ENCODE measurements around the gene PLAC9.
"Not testable (repeated sequence)": the region's sequence is repeated elsewhere in the genome, so short reads cannot be mapped to it uniquely, and the experiment has no call there.

The PLAC9 gene

GRCh38 chr10:80141696-80142460, 9.3 kb downstream of the PLAC9 start:
- no peaks in the 10 kb centered on the region for H3K9me3 ChIP-seq (ENCODE audit: control insufficient read depth, low read depth, low read length)
- H3K4me1 ChIP-seq (ENCODE audit: control insufficient read depth, low read depth, low read length) = no peaks in the 10 kb centered on the region
- no peak overlapping the region for H3K27ac ChIP-seq (ENCODE audit: low read length)
- no peak overlapping the region for H3K9ac ChIP-seq (ENCODE audit: low read length)
- H3K27me3 ChIP-seq (ENCODE audit: control insufficient read depth, insufficient read depth, low read length) = no peaks in the 10 kb centered on the region
- no peaks in the 10 kb centered on the region for H3K36me3 ChIP-seq (ENCODE audit: control insufficient read depth, low read depth, low read length)
- H3K4me3 ChIP-seq (ENCODE audit: low read length) = no peak overlapping the region

GRCh38 chr10:80144067-80144695, 11.7 kb downstream of the PLAC9 start:
- no peak overlapping the region for H3K9ac ChIP-seq (ENCODE audit: low read length)
- H3K4me1 ChIP-seq (ENCODE audit: control insufficient read depth, low read depth, low read length) = no peaks in the 10 kb centered on the region
- H3K4me3 ChIP-seq (ENCODE audit: low read length) = no peak overlapping the region
- H3K9me3 ChIP-seq (ENCODE audit: control insufficient read depth, low read depth, low read length) = no peaks in the 10 kb centered on the region
- no peak overlapping the region for H3K27ac ChIP-seq (ENCODE audit: low read length)
- no peaks in the 10 kb centered on the region for H3K36me3 ChIP-seq (ENCODE audit: control insufficient read depth, low read depth, low read length)
- H3K27me3 ChIP-seq (ENCODE audit: control insufficient read depth, insufficient read depth, low read length) = no peaks in the 10 kb centered on the region

- Histone ChIP-seq H3K9me3 (ENCODE audit: control insufficient read depth, low read depth, low read length) (no peaks in the 10 kb centered on the region), H3K27ac (ENCODE audit: low read length) (no peak overlapping the region), H3K4me1 (ENCODE audit: control insufficient read depth, low read depth, low read length) (no peaks in the 10 kb centered on the region), H3K4me3 (ENCODE audit: low read length) (no peak overlapping the region), H3K27me3 (ENCODE audit: control insufficient read depth, insufficient read depth, low read length) (no peaks in the 10 kb centered on the region), H3K9ac (ENCODE audit: low read length) (no peak overlapping the region), H3K36me3 (ENCODE audit: control insufficient read depth, low read depth, low read length) (no peaks in the 10 kb centered on the region)
Measured at GRCh38 chr10:80144696-80145131, 12.2 kb downstream of the PLAC9 start.

GRCh38 chr10:80145406-80146308, 13.1 kb downstream of the PLAC9 start:
- H3K27me3 ChIP-seq (ENCODE audit: control insufficient read depth, insufficient read depth, low read length); H3K4me1 ChIP-seq (ENCODE audit: control insufficient read depth, low read depth, low read length); H3K4me3 ChIP-seq (ENCODE audit: low read length); H3K9me3 ChIP-seq (ENCODE audit: control insufficient read depth, low read depth, low read length); H3K36me3 ChIP-seq (ENCODE audit: control insufficient read depth, low read depth, low read length); H3K9ac ChIP-seq (ENCODE audit: low read length); H3K27ac ChIP-seq (ENCODE audit: low read length): not testable (repeated sequence)

GRCh38 chr10:80146918-80147317, 14.4 kb downstream of the PLAC9 start:
- no peaks in the 10 kb centered on the region for H3K9me3 ChIP-seq (ENCODE audit: control insufficient read depth, low read depth, low read length)
- no peaks in the 10 kb centered on the region for H3K36me3 ChIP-seq (ENCODE audit: control insufficient read depth, low read depth, low read length)
- H3K27ac ChIP-seq (ENCODE audit: low read length) = no peak overlapping the region
- no peaks in the 10 kb centered on the region for H3K4me1 ChIP-seq (ENCODE audit: control insufficient read depth, low read depth, low read length)
- H3K27me3 ChIP-seq (ENCODE audit: control insufficient read depth, insufficient read depth, low read length) = no peaks in the 10 kb centered on the region
- H3K4me3 ChIP-seq (ENCODE audit: low read length) = no peak overlapping the region
- no peak overlapping the region for H3K9ac ChIP-seq (ENCODE audit: low read length)

- Histone ChIP-seq H3K27ac (ENCODE audit: low read length) (no peak overlapping the region), H3K4me1 (ENCODE audit: control insufficient read depth, low read depth, low read length) (no peaks in the 10 kb centered on the region), H3K9ac (ENCODE audit: low read length) (no peak overlapping the region), H3K4me3 (ENCODE audit: low read length) (no peak overlapping the region), H3K9me3 (ENCODE audit: control insufficient read depth, low read depth, low read length) (no peaks in the 10 kb centered on the region), H3K36me3 (ENCODE audit: control insufficient read depth, low read depth, low read length) (no peaks in the 10 kb centered on the region), H3K27me3 (ENCODE audit: control insufficient read depth, insufficient read depth, low read length) (no peaks in the 10 kb centered on the region)
Measured at GRCh38 chr10:80148166-80148805, 15.8 kb downstream of the PLAC9 start.

GRCh38 chr10:80149123-80149522, 16.6 kb downstream of the PLAC9 start:
- Histone ChIP-seq H3K9me3 (ENCODE audit: control insufficient read depth, low read depth, low read length) (no peaks in the 10 kb centered on the region), H3K4me3 (ENCODE audit: low read length) (no peak overlapping the region), H3K4me1 (ENCODE audit: control insufficient read depth, low read depth, low read length) (no peaks in the 10 kb centered on the region), H3K27me3 (ENCODE audit: control insufficient read depth, insufficient read depth, low read length) (no peaks in the 10 kb centered on the region), H3K36me3 (ENCODE audit: control insufficient read depth, low read depth, low read length) (no peaks in the 10 kb centered on the region), H3K27ac (ENCODE audit: low read length) (no peak overlapping the region), H3K9ac (ENCODE audit: low read length) (no peak overlapping the region)

GRCh38 chr10:80150172-80150571, 17.6 kb downstream of the PLAC9 start:
- Histone ChIP-seq H3K4me3 (ENCODE audit: low read length) (no peak overlapping the region), H3K4me1 (ENCODE audit: control insufficient read depth, low read depth, low read length) (no peaks in the 10 kb centered on the region), H3K9me3 (ENCODE audit: control insufficient read depth, low read depth, low read length) (no peaks in the 10 kb centered on the region), H3K27me3 (ENCODE audit: control insufficient read depth, insufficient read depth, low read length) (no peaks in the 10 kb centered on the region), H3K36me3 (ENCODE audit: control insufficient read depth, low read depth, low read length) (no peaks in the 10 kb centered on the region), H3K9ac (ENCODE audit: low read length) (no peak overlapping the region), H3K27ac (ENCODE audit: low read length) (no peak overlapping the region)

- no peaks in the 10 kb centered on the region for H3K36me3 ChIP-seq (ENCODE audit: control insufficient read depth, low read depth, low read length)
- H3K9ac ChIP-seq (ENCODE audit: low read length) = no peak overlapping the region
- no peaks in the 10 kb centered on the region for H3K4me1 ChIP-seq (ENCODE audit: control insufficient read depth, low read depth, low read length)
Measured at GRCh38 chr10:80152820-80153219, 20.3 kb downstream of the PLAC9 start.

GRCh38 chr10:80153460-80153859, 20.9 kb downstream of the PLAC9 start:
- Histone ChIP-seq H3K4me3 (ENCODE audit: low read length) (no peak overlapping the region), H3K27me3 (ENCODE audit: control insufficient read depth, insufficient read depth, low read length) (no peaks in the 10 kb centered on the region), H3K4me1 (ENCODE audit: control insufficient read depth, low read depth, low read length) (no peaks in the 10 kb centered on the region), H3K9ac (ENCODE audit: low read length) (no peak overlapping the region), H3K27ac (ENCODE audit: low read length) (no peak overlapping the region), H3K36me3 (ENCODE audit: control insufficient read depth, low read depth, low read length) (no peaks in the 10 kb centered on the region), H3K9me3 (ENCODE audit: control insufficient read depth, low read depth, low read length) (no peaks in the 10 kb centered on the region)

More at GRCh38 chr10:80152820-80153219, 20.3 kb downstream of the PLAC9 start:
- H3K4me3 ChIP-seq (ENCODE audit: low read length) = no peak overlapping the region
- no peaks in the 10 kb centered on the region for H3K9me3 ChIP-seq (ENCODE audit: control insufficient read depth, low read depth, low read length)
- no peak overlapping the region for H3K27ac ChIP-seq (ENCODE audit: low read length)
- no peaks in the 10 kb centered on the region for H3K27me3 ChIP-seq (ENCODE audit: control insufficient read depth, insufficient read depth, low read length)

GRCh38 chr10:80154626-80154977, 22.1 kb downstream of the PLAC9 start:
- Histone ChIP-seq H3K36me3 (ENCODE audit: control insufficient read depth, low read depth, low read length) (no peaks in the 10 kb centered on the region), H3K27ac (ENCODE audit: low read length) (no peak overlapping the region), H3K4me3 (ENCODE audit: low read length) (no peak overlapping the region), H3K4me1 (ENCODE audit: control insufficient read depth, low read depth, low read length) (no peaks in the 10 kb centered on the region), H3K9ac (ENCODE audit: low read length) (no peak overlapping the region), H3K27me3 (ENCODE audit: control insufficient read depth, insufficient read depth, low read length) (no peaks in the 10 kb centered on the region), H3K9me3 (ENCODE audit: control insufficient read depth, low read depth, low read length) (no peaks in the 10 kb centered on the region)
